ENCODE results near the gene KLF2. TPM values are rescaled to one million over a fixed set of nuclear protein-coding genes. Genes with fewer than 3 reads are reported as not detected.

KLF2 gene
- total RNA-seq, 3 donors from 2014 or later (not counting 1 experiment from before 2014, with no cell fraction given): 246 to 645 (median 377) TPM

DNA sequence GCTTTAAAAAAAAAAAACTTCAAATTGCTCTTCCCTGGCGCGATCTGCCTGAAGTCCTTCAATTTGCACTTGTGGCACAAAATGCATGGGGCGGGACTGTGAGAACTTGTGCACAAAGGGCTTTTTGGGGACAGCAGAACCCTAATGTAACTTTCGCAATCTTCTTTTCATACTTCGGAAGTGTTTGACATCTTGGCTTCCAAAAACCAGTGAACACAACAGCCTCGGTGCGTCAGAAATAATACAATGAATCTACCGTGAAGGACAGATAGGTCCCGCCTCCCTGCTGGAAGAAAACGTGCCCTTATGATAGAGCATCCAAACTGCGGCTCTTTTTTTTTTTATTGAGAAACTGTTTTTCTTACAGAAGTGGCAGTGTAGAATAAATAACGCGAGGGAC is 36.6 kb downstream of the KLF2 start:
- no peak for DNase-seq
- Histone ChIP-seq H3K4me3 (ENCODE audit: low read length) (no peak overlapping the region), H3K27me3 (ENCODE audit: control insufficient read depth, insufficient read depth, low read length) (no peaks in the 10 kb centered on the region), H3K9me3 (ENCODE audit: control insufficient read depth, insufficient read depth, low read length) (no peaks in the 10 kb centered on the region), H3K27ac (ENCODE audit: low read length) (no peak overlapping the region), H3K36me3 (ENCODE audit: control insufficient read depth, insufficient read depth, low read length) (no peaks in the 10 kb centered on the region), H3K4me1 (ENCODE audit: control insufficient read depth, insufficient read depth, low read length) (peaks cover 78% of the 10 kb centered on the region)
- Mint-ChIP-seq H3K27me3 (ENCODE audit: low read depth in 2 of 2) (no peaks in the 10 kb centered on the region), H3K4me1 (peaks cover 38 to 46% of the 10 kb centered on the region in 2 donors), H3K9me3 (no peaks in the 10 kb centered on the region), H3K27ac (no peak overlapping the region), H3K4me3 (peak overlapping the region; percentile 42), H3K36me3 (no peaks in the 10 kb centered on the region)
- intact Hi-C loops (cut with micrococcal nuclease): no loop called here
- WGBS (ENCODE audit: insufficient coverage): 94% methylated on average over 13 of the region's 13 CpGs
- TF ChIP-seq, protein P1, sequence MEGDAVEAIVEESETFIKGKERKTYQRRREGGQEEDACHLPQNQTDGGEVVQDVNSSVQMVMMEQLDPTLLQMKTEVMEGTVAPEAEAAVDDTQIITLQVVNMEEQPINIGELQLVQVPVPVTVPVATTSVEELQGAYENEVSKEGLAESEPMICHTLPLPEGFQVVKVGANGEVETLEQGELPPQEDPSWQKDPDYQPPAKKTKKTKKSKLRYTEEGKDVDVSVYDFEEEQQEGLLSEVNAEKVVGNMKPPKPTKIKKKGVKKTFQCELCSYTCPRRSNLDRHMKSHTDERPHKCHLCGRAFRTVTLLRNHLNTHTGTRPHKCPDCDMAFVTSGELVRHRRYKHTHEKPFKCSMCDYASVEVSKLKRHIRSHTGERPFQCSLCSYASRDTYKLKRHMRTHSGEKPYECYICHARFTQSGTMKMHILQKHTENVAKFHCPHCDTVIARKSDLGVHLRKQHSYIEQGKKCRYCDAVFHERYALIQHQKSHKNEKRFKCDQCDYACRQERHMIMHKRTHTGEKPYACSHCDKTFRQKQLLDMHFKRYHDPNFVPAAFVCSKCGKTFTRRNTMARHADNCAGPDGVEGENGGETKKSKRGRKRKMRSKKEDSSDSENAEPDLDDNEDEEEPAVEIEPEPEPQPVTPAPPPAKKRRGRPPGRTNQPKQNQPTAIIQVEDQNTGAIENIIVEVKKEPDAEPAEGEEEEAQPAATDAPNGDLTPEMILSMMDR (IDR thresholded peaks at IDR 0.05): no peak
- ATAC-seq: no peak

DNA sequence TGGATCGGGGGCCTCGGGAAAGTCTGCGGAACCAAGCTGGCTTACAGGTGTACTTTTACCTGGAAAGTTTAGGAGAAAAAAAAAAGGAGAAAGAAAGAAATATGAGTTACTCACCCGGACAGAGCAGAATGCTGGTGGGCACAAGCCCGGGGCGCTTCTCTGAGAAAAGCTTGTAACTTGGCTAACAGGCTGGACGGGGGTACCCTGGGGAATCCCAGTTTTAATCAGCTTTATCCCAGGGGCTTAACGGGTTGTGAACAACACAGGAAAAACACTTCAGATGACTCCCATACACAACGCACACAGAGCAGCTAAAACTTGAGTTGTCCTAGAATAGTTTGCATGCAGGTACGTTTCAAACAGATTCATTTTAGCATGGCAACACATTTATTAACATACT is 37.3 kb downstream of the KLF2 start:
- H3K9me3 ChIP-seq (ENCODE audit: control insufficient read depth, insufficient read depth, low read length): no peaks in the 10 kb centered on the region
- WGBS (ENCODE audit: insufficient coverage): 90% methylated on average over 10 of the region's 10 CpGs

DNA sequence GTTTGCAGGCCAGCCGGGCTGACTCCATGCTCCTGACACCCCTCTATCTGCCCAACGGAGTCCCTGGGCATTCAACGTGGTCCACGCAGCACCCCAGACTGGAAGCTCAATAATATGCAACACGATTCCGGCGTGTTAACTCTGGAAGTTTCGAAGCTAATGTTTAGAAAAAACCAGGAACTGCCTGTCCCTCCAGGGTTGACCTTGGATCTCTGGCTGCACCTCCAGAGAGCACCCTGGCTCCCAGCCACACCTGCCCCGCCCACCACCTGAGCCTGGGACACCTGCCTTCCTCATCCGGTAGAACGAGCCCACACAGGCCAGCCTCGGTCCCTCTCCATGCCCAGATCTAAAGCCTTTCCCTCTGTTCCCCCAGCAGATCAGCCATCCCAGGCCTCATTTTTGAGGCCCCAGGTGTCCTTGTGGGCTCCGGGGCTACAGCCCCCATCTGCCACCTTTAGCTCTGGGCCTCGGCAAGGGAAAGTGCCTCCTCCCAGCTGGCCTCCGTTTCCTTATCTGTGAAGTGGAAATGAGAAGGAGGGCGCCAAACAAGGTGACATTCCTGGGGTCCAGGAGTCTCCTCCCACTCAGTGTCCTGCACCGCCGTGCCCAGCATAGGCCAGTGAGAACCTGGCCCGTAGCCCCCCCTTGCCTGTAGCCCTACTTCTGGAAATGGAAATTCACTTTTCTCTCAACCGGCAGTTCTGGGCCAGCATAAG is 38.7 kb downstream of the KLF2 start:
- no peak for ATAC-seq
- H3K27me3 ChIP-seq (ENCODE audit: control insufficient read depth, insufficient read depth, low read length): no peaks in the 10 kb centered on the region
- intact Hi-C loops (cut with micrococcal nuclease): no loop called here
- H3K4me1 ChIP-seq (ENCODE audit: control insufficient read depth, insufficient read depth, low read length): peaks cover 80% of the 10 kb centered on the region
- Mint-ChIP-seq H3K9me3 (no peaks in the 10 kb centered on the region), H3K36me3 (no peaks in the 10 kb centered on the region), H3K4me3 (no peak overlapping the region), H3K27ac (no peak overlapping the region), H3K4me1 (peaks cover 26 to 34% of the 10 kb centered on the region in 2 donors), H3K27me3 (ENCODE audit: low read depth in 2 of 2) (no peaks in the 10 kb centered on the region)
- TF ChIP-seq, protein P1 (IDR thresholded peaks at IDR 0.05): no peak
- H3K27ac ChIP-seq (ENCODE audit: low read length): peak overlapping the region; percentile 94
- 94% methylated on average over 20 of the region's 20 CpGs for WGBS (ENCODE audit: insufficient coverage)
- no peak overlapping the region for H3K4me3 ChIP-seq (ENCODE audit: low read length)
- H3K9me3 ChIP-seq (ENCODE audit: control insufficient read depth, insufficient read depth, low read length): no peaks in the 10 kb centered on the region
- no peaks in the 10 kb centered on the region for H3K36me3 ChIP-seq (ENCODE audit: control insufficient read depth, insufficient read depth, low read length)
- DNase-seq: no peak

More for the DNA sequence above, 37.3 kb downstream of the KLF2 start:
- no peaks in the 10 kb centered on the region for H3K9me3 Mint-ChIP-seq
- TF ChIP-seq, protein P1 (IDR thresholded peaks at IDR 0.05): no peak
- H3K4me3 Mint-ChIP-seq: peak overlapping the region; percentile 42
- no peak overlapping the region for H3K27ac Mint-ChIP-seq
- intact Hi-C loops (cut with micrococcal nuclease): no loop called here
- ATAC-seq (no peak), DNase-seq (no peak)
- Histone ChIP-seq H3K27me3 (ENCODE audit: control insufficient read depth, insufficient read depth, low read length) (no peaks in the 10 kb centered on the region), H3K4me3 (ENCODE audit: low read length) (no peak overlapping the region), H3K4me1 (ENCODE audit: control insufficient read depth, insufficient read depth, low read length) (peaks cover 78% of the 10 kb centered on the region), H3K27ac (ENCODE audit: low read length) (no peak overlapping the region), H3K36me3 (ENCODE audit: control insufficient read depth, insufficient read depth, low read length) (no peaks in the 10 kb centered on the region)
- H3K36me3 Mint-ChIP-seq: no peaks in the 10 kb centered on the region
- H3K4me1 Mint-ChIP-seq: peaks cover 34 to 41% of the 10 kb centered on the region in 2 donors
- H3K27me3 Mint-ChIP-seq (ENCODE audit: low read depth in 2 of 2): no peaks in the 10 kb centered on the region

DNA sequence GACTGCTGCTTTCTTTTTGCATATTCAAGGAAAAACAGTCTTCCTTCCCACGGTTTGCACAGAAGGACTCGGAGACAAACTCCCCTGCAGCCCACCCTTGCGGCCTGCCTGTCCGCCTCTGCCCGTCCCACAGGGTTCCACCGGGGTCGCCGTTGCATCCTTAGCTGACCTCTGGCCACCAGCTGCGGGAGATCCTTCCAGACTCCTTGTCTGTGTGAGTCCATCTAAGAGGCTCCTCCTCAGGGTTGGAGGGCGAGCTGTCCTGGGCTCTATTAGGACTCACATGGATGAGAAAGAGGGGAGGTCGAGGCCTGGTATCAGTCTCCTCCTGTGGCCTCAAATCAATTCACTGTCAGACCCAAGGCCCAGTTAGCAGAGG is 39.2 kb downstream of the KLF2 start:
- H3K9me3 ChIP-seq (ENCODE audit: control insufficient read depth, insufficient read depth, low read length): no peaks in the 10 kb centered on the region
- peak overlapping the region; percentile 94 for H3K27ac ChIP-seq (ENCODE audit: low read length)
- DNase-seq: no peak
- peaks cover 26 to 34% of the 10 kb centered on the region in 2 donors for H3K4me1 Mint-ChIP-seq
- peaks cover 81% of the 10 kb centered on the region for H3K4me1 ChIP-seq (ENCODE audit: control insufficient read depth, insufficient read depth, low read length)
- no peak overlapping the region for H3K27ac Mint-ChIP-seq
- no peak overlapping the region for H3K4me3 Mint-ChIP-seq
- no peaks in the 10 kb centered on the region for H3K27me3 ChIP-seq (ENCODE audit: control insufficient read depth, insufficient read depth, low read length)
- no peak overlapping the region for H3K4me3 ChIP-seq (ENCODE audit: low read length)
- H3K36me3 Mint-ChIP-seq: no peaks in the 10 kb centered on the region
- 96% methylated on average over 11 of the region's 11 CpGs for WGBS (ENCODE audit: insufficient coverage)
- TF ChIP-seq, protein P1 (IDR thresholded peaks at IDR 0.05): no peak
- intact Hi-C loops (cut with micrococcal nuclease): no loop called here
- H3K9me3 Mint-ChIP-seq: no peaks in the 10 kb centered on the region
- no peaks in the 10 kb centered on the region for H3K36me3 ChIP-seq (ENCODE audit: control insufficient read depth, insufficient read depth, low read length)
- no peak for ATAC-seq
- H3K27me3 Mint-ChIP-seq (ENCODE audit: low read depth in 2 of 2): no peaks in the 10 kb centered on the region

Measured in natural killer cell (primary cell).